IPS-NIHi7 (cell line): ENCODE data around the gene SLC25A45.
"Not testable (repeated sequence)": the region's sequence is repeated elsewhere in the genome, so short reads cannot be mapped to it uniquely, and the experiment has no call there.

Experiments
- DNase-seq: peaks from one replicate; pipeline ENCODE4 v3.0.0; 2012; ENCODE audit warnings: mixed read lengths; ENCODE audit errors: extremely low spot score

Gene SLC25A45

DNA sequence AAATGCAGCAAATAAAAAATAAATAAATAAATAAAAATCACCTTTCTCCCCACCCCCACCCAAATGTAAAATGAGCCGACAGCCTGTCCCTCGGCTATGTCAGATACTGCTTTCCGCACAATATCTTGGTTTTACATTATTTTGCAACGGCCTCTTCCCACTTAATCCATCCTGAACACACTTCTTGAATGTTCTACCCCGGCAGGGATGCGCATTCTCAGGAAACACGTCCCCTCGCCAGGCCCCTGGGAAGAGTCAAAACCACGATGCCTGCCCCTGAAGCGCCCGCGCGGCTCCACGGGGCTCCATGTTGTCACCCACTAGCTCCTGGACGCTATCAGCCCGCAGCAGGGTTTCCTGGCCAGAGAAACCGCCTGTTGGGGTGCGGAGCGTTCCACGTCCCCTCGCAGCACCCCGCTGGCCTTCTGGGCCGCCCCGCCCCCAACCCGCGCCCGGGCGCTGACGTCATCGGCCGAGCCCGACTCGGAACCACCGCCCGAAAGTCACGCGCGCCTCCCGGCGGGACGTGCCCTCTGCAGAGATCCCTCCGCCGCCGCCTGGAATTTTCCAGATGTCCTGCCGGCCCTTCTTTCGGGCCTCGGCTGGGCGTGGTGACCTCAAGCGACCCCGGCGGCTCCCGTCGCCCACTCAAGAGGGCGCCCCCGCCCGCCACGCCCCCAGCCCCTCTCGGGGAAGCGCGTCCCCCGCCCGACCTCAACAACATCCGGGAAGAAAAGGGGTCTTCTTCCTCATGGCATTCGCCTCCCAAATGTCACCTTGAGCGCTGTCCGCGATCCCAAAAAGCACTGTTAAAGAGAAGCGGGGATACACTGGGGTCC, 39.6 kb upstream of the SLC25A45 start:
- DNase-seq = peak; percentile 79

DNA sequence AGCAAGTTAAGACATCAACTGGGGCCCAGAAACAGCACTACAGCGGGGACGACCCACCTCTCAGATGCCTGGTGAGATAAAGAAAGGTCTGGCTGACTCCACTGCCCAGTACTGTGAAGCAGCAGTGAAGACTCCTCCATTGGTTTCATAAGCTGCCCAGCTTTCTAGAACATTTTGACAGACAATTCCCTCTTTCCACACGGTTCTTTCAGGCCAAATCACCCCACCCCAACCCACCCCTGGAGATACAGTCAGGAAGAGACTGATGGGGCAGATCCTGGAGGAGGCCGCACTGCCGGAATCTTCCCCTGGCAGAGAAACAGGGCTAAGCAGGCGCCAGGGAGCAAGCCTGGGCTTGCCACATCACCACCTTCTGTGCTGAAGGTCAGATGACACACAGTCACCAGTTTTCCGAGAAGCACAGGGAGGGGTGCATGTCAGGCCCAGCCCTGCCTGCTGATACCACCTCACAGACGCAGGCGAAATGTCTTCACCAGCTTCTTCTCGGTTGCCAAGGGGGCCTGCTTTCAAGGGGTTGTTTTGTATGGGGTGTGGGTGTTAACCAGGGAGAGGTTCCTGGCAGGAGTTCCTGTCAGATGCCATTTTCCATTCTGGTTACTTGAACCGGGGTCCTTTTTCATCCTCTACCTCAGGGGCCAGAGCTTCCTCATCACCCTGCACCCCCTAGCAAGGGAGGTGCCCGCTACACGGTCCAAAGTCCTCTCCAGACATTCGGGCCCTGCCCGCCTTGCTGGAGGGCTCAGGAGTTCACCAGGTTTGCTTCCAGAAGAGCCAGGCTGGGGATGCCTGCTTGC, 38.7 kb upstream of the SLC25A45 start:
- DNase-seq = no peak

DNA sequence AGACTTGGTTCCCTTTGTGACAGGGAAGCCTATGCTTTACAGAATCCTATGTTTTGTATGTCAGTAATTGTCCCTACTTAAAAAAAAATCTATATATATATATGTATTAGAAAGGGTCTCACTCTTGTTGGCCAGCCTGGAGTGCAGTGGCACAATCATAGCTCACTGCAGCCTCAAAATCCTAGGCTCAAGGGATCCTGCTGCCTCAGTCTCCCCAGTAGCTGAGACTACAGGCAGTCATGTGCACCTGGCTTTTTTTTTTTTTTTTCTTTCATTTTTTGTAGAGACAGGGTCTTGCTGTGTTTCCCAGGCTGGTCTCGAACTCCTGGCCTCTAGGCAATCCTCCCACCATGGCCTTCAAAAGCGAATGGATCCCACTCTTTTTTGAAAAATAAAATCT, 38.1 kb upstream of the SLC25A45 start:
- DNase-seq = no peak

DNA sequence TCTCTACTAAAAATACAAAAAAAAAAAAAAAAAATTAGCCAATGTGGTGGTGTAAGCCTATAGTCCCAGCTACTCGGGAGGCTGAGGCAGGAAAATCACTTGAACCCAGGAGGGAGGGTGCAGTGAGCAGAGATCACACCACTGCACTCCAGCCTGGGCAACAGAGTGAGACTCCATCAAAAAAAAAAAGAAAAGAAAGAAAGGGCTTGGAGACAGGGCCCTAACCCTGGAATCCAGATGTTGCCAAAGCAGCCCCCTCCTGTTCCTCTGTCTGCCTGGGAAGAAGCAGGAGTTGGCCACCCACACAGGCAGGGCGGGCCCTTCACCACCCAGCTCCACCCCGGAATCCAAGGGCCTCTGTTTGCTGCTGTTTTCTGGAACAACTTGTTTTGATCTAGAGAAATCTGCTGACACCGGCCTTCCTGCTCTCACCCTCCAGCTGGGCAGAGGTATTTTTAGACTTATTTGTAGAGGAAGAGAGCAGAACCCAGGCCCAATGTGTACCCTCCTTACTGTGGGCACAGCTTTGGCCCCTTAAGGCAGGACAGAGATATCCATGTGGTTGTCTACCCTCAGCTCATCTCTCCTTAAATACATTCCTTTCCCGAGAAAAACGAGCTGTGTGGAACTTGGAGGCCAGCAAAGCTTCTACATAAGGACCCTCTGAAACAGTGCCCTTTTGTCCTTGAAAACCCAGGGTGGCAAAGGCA, 37.5 kb upstream of the SLC25A45 start:
- DNase-seq = no peak

DNA sequence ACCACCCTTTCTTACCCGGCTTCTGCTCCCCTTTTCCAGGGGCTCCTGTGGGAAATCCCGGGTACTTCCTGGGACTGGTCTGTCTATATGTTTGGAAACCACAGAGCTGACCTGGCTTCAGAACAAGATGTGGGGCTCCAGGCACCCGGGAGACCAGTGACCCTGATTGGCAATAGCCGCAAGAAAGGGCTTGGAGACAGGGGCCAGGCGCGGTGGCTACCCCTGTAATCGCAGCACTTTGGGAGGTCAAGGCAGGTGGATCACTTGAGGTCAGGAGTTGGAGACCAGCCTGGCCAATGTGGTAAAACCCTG, 37.0 kb upstream of the SLC25A45 start:
- DNase-seq = no peak

DNA sequence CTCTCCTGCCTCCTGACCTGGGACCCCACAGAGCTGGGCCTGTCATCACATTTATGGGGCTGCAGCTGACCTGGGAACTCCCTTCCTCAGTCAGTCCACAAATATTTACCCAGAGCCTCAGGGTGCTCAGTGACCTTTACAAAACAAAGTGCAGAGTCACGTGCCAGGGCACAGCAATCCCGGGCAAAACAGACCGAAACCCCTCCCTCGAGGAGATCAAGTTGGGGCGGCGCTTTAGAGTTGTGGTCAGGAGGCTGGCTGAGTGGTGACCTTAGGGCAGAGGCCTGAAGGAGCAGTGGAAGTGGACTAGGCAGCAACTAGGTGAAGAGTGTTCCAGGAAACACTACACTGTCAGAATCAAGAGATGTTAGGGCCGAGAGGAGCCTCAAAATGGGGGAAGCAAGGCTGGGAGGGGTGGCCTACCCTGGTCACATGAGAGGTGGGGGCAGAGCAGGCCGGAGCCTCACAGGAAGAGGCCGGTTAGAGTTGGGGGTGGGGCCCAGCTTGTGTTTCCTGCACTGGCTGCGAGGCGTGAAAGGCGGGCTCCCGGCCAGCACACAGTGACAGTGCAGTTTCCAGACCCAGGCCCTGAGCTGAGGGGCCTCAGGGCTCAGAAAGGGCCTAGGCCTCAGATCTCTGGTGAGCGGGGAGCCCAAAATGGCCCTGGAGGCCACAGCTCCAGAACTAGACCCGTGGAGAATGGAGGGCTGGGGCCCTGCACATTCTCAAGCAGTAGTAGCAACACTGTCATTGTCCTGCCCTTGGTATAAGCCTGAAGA, 36.4 kb upstream of the SLC25A45 start:
- peak; percentile 84 for DNase-seq

DNA sequence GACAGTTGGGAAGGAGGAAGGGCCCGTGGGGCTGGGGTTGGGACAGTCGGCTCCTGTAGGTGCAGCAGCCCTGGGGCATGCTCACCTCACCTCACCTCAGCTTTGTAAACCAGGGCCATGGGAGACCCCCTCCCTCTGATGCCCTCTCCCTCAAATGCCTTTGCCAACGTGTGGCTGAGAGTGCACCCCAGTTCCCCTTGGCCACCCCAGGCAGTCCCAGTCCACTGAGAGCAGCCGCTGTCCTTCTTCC, 35.9 kb upstream of the SLC25A45 start:
- no peak for DNase-seq

DNA sequence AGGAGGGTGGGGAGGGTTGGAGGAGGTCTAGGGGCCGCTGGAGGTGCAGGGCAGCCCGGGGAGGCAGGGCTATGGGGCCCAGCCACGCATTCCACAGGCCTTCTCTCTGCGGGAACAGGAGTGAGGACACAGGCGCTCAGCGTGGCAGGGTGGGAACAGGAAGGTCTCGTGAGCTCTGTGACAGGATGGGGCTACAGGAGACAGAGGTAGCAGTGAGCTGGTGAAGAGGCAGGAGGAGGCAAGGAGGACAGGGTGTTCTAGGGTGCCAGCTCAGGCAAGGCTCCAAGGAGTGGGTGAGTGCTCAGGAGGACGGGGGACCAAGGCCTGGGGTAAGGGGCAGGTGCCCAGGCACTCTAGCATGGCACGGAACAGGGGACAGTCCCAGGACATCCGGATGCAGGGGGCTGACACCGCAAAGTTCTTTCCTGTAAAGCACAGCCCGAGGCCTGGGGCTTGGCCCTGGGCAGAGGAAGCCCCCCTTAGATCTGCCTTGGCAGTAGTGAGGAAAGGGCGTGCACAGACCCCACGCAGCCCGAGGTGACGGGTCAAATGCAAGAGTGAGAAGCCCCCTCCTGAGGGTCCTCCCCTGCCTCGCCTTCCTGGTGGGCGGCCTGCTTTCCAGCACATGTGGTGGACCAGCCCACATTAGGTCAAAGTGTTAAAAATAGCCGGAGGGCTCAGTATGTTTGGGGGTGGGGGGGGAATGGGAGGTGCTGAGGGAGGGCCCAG, 35.4 kb upstream of the SLC25A45 start:
- DNase-seq = no peak

DNA sequence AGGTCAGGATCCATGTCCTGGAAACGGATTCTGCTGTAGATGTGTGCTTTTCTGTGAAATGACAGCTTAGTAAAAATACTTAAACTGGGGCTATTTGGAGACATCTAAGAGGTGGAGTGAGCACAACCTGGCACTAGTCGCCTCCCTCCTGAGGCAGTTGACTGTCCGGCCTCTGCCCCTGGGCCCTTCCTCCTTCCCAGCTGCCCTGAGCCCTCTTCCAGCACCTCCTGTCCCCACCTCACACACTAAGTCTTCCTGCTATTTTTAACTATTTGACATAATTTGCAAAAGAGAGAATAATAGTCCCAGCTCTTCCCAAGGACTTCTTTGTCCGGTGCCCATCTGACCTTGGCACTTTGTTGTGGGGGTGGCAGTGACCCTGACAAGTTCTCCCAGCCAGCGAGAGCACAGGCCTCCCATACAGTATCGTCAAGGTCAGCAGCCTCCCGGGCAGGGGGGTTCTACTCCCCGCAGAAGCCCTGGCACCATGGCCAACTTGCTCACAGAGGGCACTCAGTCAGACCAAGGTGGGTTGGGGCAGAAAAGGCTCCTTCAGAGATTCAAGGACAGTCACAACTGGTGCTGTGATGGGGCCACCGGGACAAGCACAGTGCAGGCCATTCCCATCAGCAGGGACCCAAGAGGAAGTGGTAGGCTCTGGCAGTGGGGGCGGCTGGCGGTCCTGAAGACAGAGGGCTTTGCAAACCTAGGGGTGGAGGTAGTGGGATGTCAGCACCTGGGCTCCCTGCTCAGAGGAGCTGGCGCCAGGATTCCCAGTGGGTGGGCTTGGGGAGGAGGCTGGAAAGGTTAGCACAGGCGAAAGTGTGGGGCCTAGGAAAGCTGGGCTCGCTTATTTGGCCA, 34.6 kb upstream of the SLC25A45 start:
- DNase-seq = no peak

DNA sequence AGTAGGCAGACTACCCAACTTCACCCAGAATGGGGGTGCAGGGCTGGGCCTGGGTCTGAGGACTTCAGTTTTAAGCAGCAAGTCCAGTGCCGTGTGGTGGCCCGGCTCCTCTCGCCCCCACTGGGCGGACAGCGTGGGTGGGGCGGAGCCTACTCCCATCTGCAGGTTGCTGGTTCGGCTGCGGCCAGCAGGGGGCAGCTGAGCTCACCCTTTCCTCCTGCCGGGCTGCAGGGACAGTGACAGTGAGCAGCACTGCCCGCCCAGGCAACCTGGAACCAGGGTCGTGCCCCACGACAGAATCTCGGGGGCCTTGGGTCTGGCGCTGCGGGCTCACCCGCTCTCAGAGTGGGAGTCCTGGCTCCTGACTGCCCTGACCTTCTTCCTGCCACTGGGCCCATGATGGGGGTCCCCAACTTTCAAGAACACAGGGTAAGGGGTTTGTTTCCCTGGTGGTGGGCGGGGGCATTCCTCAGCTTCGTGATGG, 33.9 kb upstream of the SLC25A45 start:
- peak; percentile 95 for DNase-seq

DNA sequence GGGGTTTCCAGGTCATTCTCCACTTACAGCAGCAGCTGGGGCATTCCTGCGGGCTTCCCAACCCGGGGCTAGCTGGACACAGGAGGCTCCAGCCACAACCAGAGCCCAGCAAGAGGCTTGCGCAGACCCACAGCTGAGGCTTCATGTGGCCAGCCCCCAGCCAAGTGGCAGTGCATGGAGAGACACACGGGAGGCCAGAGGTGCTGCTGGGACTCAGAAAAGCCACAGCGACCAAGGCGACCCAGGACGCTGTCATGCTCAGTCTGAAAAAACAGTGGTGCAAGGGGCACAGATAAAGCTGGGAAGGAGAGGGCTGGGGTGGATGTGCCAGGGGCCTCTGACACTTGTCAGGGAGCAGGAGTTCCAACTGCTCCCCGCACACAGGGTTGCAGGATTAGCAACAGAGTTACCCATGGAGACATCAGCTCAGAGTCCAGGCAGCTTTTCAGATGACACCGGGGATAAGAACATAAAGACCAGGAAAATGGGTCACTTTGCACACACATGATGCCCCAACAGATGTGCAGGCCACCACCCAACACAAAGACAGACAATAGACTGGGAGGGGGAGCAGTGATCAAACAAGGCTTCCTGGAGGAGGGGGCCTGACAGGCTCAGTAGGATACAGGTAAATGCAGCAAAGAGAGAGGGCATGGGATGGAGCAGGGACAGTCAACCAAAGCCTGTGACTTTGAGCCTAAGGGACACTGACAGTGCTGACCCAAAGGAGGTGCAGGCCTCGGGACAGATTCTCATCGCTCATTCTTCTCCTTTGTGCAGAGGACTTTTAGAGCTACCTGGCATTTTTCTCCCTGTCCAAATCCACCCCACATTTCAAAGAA, 33.3 kb upstream of the SLC25A45 start:
- no peak for DNase-seq

DNA sequence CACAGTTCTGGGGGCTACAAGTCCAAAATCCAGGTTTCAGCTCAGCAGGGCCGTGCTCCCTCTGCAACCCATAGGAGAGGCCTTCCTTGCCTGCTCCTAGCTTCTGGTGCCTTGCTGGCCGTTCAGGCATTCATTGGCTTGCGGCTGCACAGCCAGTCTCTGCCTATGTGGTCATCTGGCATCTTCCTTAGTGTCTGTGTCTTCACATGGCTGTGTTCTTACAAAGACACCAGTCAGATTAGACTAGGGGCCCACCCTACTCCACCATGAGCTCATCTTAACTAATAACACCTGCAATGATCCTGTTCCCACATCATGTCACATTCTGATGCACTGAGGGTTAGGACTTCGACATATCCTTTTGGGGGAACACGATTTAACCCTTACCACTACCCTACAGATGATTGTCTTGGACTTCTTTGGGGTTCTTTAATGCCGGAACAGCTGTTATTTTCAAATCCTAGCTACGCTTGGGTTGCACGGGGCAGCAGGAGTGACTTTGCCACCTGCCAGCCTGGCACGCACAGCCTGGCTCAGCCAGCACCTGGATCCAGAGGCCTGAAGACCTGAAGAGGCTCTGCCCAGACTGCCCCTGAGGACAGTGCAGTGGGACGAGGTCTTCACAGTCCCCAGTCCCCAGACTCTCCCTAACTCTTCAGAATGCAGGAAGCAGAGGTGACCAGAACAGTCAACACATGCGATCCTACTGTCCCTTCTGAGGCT, 32.5 kb upstream of the SLC25A45 start:
- no peak for DNase-seq

DNA sequence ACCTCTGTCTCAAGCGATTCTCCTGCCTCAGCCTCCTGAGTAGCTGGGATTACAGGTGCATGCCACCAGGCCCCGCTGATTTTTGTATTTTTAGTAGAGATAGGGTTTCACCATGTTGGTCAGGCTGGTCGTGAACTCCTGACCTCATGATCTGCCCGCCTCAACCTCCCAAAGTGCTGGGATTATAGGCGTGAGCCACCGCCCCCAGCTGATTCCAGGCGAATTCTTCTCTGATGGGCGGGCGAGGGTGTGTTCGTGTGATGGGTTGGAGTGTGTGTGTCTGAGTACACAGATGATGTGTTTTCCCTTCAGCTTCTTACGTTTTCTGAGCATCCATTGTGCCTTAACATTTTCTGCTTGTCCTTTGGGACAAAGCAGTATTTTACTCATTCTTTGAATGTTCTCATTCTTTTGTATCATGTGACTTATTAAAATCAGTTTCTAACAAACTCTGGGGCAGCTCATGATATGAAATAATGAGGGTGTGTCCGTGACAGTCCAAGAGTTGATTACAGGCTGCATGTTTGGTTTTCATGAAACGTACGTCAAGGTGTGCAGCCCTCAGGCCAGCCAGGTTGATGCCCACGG, 30.7 kb upstream of the SLC25A45 start:
- DNase-seq = not testable (repeated sequence)

DNA sequence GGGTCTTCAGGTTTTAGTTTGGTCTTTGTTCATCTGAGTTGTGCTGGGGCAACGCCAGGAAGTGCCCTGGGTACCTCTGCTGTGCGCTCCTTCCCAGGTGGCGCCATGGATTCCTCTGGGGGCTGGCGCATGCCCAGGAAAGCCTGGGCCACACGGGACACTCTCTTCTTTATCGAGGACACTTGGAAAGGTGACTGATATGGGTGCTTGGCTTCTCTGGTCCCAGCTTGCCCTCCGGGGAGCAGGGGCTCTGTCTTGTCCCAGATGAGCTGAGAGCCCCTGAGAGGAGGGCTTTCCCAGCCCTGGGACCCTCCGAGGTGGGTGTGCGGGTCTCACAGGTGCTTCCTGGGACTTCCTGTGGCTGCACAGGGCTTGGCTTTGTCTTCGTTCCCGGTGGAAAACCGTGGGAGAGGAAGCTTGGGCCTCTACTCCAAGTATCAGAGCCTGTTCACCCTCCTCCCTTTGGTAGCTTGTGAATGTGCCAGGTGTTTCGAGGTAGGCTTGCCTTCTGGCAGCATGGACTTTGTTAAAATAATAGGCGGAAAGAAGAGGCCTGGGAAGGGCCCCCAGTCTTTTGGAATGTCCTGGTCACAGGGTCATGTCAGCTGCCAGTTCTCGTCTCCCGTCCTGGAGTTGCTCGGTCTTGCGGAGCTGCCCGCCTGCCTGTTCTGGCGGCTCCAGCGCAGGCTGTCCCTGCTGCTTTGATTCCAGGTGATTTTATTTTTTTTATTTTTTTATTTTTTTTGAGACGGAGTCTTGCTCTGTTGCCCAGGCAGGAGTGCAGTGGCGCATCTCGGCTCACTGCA, 30.0 kb upstream of the SLC25A45 start:
- DNase-seq = no peak

DNA sequence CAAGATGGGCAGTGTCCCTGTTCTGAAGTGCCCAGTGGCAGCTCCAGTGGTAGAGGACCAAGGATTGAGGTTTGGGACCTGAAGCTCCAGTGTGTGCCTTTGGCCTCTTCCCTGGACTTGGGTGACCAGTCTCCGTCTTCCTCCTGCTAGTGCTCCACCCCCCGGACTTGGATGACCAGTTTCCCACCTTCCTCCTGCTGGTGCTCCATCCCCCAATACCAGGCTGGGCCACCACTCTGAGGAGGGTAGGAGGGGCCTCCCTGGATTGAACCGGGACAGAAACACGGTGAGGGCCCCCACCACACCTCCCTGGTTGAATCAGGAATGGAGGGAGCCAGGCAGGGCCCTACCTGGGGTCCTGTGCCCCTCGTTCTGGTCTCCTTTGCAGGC, 29.2 kb upstream of the SLC25A45 start:
- no peak for DNase-seq

DNA sequence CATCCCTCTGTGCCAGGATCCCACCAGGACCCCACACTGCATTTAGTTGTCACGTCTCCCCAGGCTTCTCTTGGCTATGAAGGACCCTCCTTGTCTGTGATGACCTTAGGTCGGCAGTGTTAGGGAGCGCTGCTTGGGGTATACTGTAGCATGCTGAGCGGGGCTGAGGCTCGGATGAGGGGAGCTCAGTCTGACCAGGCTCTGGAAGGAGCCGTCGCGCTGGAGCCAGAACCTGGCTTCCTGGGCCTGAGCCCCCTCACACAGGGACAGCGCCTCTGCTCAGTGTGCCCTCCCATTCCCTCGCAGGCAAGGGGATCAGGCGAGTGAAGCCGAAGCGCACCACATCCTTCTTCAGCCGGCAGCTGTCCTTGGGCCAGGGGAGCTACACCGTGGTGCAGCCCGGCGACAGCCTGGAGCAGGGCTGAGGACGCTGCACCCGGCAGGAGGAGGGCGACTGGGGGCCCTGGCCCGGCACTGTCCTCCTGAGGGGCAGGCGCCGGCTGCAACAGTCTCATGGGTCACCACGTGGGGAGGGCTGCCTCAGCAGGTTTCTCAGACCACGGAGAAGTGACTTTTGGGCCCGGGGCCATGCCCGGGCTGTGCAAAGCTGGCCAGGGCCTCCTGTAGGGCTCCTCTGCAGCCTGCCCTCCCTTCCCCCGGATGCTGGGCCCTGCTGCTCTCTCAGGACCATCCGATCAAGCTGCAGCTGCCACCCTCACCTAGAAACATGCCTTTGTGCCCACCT, 28.7 kb upstream of the SLC25A45 start:
- DNase-seq = no peak
